GM10248 (cell line): ENCODE results near the gene B3GALT5.

Experiments used
- CTCF ChIA-PET: fragments of 300-600 bp; sonication (Branson Sonifier 250); formaldehyde crosslinking; extraction: SDS; loops from one replicate; lab custom pipeline; 2021; ENCODE audit warnings: antibody characterized with exemption; lab: Yijun Ruan, JAX
- POLR2A ChIA-PET: fragments of 350-650 bp; sonication (Branson Sonifier 250); formaldehyde crosslinking; extraction: SDS; loops from one replicate; lab custom pipeline; 2020; ENCODE audit warnings: antibody characterized with exemption; lab: Yijun Ruan, JAX
- DNase-seq: peaks from one replicate; pipeline ENCODE4 v3.0.0; 2012; ENCODE audit errors: extremely low spot score
- TF ChIP-seq, protein P1 (sequence below): IDR thresholded peaks from 2 replicates; pipeline ENCODE4 v1.5.1; 2012; ENCODE audit warnings: mild to moderate bottlenecking, low read depth; ENCODE audit errors: extremely low read depth, missing control alignments, control extremely low read depth

Gene B3GALT5, protein sequence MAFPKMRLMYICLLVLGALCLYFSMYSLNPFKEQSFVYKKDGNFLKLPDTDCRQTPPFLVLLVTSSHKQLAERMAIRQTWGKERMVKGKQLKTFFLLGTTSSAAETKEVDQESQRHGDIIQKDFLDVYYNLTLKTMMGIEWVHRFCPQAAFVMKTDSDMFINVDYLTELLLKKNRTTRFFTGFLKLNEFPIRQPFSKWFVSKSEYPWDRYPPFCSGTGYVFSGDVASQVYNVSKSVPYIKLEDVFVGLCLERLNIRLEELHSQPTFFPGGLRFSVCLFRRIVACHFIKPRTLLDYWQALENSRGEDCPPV

DNA sequence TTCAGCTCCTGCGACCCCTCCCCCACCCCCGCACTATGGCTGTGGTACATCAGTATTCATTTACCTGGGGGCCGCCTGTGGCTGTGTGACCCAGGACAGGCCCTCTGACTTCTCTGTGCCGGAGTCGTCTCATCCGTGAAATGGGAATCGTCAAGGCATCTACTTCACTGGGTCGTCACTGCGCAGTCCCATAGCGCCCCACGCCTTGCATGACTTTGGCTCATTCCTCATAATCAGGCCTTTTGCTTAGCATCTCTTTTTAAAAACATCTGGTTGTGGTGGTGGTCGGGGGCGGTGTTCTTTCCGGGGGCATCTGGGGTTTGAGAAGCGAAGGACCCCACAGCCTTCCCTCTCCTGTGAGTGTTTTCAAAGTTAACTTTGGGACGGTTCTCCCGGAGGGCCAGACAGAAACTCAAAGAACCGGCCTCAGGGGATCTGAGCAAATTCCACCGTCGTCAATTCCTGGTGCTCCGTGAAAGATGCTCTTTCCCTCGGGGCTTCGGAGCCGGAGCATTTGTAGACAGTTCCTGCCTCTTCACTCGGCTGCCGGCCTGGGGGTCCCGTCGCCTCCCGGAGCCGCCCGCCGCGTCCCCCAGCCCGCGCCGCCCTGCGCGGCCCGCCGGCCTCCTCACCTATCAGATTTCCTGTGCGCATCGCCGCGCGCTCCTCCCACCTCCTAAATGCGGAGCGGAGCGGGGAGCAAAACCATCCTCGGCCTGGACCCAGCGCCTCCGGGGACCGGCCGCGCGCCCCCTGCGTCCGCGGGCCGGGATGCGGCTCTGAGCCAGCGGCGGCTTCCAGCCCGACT, at the start of gene B3GALT5:
Gene B3GALT5, plus strand, starts transcription at position 708 of the 808 bp plus-strand sequence. CDS start 47,620 bp downstream, outside the sequence.
- DNase-seq = no peak
- CTCF ChIA-PET = interaction anchor here (1.3 kb wide), 1 partner anchor 10 kb away, joined by 5 read pairs; no protein-coding TSS in a partner anchor

DNA sequence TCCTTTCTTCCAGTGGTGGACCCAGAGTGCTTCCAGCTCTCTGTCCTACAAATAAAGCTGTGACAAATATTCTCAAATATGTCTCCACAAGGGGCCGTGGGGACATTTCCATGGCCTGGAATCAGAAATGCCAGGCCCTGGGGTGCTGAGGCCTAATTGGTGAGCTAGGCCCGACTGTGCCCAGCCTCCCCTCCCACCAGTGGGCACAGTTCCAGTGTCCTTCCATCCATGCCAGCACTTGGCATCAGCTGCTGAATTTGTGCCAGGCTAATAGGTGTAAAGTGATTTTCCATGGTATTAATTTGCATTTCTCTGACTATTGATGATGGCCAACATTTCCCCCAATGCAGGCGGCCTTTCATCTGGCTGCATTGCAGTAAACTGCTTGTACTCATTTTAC, 48.5 kb upstream of the B3GALT5 start:
- ChIA-PET POLR2A (no interaction called here), CTCF (no interaction called here)
- TF ChIP-seq, protein P1, sequence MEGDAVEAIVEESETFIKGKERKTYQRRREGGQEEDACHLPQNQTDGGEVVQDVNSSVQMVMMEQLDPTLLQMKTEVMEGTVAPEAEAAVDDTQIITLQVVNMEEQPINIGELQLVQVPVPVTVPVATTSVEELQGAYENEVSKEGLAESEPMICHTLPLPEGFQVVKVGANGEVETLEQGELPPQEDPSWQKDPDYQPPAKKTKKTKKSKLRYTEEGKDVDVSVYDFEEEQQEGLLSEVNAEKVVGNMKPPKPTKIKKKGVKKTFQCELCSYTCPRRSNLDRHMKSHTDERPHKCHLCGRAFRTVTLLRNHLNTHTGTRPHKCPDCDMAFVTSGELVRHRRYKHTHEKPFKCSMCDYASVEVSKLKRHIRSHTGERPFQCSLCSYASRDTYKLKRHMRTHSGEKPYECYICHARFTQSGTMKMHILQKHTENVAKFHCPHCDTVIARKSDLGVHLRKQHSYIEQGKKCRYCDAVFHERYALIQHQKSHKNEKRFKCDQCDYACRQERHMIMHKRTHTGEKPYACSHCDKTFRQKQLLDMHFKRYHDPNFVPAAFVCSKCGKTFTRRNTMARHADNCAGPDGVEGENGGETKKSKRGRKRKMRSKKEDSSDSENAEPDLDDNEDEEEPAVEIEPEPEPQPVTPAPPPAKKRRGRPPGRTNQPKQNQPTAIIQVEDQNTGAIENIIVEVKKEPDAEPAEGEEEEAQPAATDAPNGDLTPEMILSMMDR = no peak
- DNase-seq = no peak

More for the DNA sequence above, at the start of gene B3GALT5:
- TF ChIP-seq, protein P1 = no peak
- POLR2A ChIA-PET = no interaction called here

DNA sequence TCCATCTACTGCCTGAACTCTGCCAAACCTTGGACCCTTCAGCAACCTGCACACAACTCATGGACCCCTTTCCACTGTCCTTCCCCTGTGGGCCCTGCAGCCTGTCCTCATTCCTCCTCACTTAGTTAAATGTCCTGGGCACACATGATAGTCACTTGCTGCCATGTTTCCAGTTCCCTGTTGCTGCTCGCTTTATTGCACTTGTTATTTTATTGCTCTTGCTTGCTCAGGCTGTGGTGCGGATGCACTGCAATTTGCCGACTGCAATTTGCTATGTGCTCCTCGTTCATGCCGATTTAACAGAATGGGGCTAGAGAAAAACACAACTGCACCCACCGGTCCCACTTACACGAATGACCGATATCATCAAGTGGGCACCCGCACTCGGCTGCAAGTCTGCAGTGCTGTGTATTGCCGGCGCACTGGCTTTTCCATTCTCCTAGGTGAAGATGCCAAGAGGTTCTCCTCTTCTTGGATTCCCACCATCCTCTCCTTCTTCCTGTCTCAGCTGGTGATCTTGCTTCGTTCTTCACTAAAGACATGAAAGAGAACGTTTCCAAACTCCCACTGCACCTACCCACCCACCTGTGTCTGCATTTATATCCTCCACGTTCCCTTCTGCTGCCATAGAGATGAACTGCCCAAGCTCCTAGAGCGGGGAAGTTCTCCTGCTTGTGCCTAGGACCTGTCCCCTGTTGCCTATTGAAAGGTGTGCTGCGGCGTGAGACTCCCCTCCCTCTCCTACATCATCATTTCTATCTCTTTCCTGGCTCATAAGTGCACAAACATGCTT, 45.4 kb upstream of the B3GALT5 start:
- CTCF ChIA-PET = no interaction called here
- POLR2A ChIA-PET = no interaction called here

DNA sequence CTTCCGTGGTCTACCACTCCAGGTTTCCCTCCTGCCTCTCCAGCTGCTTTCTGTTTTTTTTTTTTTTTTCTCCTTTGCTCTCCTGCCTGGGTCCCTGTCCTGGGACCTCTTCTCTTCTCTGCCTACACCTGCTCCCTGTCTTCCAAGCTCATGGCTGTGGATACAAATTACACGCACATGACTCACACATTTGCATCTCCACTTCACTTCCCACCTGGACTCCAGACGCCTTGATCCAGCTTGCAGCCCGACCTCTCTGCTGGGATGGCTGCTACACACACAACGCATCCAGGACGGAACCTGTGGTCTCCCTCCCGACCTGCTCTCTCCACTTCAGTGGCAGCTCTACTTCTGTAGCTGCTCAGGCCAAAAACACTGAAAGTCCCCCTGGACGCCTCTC, 44.4 kb upstream of the B3GALT5 start:
- ChIA-PET CTCF (no interaction called here), POLR2A (no interaction called here)

More for the DNA sequence above, 45.4 kb upstream of the B3GALT5 start:
- DNase-seq = no peak
- TF ChIP-seq, protein P1 = no peak

DNA sequence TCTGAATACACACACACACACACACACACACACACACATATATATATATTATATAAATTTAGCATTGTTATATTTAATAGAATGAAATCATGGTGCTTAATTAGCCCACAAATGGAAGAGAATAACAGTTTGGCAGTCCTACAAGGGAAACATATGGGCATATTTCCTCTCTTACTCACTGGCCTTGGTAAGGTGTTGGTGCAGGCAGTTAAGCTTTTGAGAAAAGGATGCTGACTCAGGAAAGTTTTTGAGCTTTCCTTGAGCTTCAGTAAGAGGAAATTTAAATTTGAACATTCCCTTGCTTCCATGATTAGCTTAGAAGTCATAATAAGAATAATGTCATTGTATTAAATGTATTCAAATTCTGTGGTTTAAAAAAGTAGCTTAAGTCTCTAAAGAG, 37.0 kb upstream of the B3GALT5 start:
- ChIA-PET CTCF (interaction anchor here (1.3 kb wide), 1 partner anchor 57 kb away, joined by 3 read pairs; no protein-coding TSS in a partner anchor), POLR2A (no interaction called here)
- no peak for DNase-seq
- TF ChIP-seq, protein P1 = no peak

More for the DNA sequence above, 44.4 kb upstream of the B3GALT5 start:
- DNase-seq = no peak
- TF ChIP-seq, protein P1 = no peak
